ENCODE data around the gene OAF. TPM values are rescaled to one million over a fixed set of nuclear protein-coding genes. Genes with fewer than 3 reads are reported as not detected.
"Not testable (repeated sequence)": the region's sequence is repeated elsewhere in the genome, so short reads cannot be mapped to it uniquely, and the experiment has no call there.

Gene OAF
- total and polyA plus RNA-seq, 2 donors = 25.5 to 50.2 TPM

DNA sequence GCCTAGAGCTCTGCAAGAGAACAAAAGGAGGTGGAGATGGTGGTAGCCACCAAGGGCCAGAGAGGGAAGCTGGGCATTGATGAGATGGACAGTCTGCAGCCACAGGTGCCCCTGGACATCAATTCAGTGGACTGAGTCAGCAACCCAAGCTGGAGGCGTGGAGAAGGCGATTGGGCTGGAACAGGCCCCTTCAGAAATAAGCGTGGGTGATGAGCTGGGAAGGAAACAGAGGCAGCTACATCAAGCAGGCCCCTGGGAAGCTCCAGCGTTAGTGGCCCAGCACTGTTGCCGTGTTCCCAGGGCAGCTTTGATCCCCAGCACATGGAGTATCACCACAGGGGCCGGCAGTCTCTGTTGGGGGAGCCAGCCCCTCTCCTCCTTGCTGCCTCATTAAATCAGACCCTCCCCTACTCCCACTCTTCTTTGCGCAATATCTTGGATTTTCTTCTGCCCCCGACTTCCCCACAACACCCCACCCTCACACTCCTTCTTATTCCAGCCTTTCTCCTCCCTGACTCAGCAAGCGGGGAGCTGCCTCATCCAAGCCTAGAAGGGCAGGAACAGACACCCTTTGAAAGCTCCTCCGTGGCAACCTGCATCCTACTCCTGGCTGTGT is 31.7 kb upstream of the OAF start:
- WGBS = 79% methylated on average over 10 of the region's 10 CpGs
- DNase-seq (ENCODE audit: extremely low spot score) = no peak
- no peaks in the 10 kb centered on the region for H3K4me1 ChIP-seq (ENCODE audit: insufficient read depth)
- no peak overlapping the region for H3K4me3 ChIP-seq (ENCODE audit: low read depth, low read length)
- no peaks in the 10 kb centered on the region for H3K36me3 ChIP-seq (ENCODE audit: insufficient read depth)
- no peak overlapping the region for H3K27ac ChIP-seq (ENCODE audit: low read depth)

DNA sequence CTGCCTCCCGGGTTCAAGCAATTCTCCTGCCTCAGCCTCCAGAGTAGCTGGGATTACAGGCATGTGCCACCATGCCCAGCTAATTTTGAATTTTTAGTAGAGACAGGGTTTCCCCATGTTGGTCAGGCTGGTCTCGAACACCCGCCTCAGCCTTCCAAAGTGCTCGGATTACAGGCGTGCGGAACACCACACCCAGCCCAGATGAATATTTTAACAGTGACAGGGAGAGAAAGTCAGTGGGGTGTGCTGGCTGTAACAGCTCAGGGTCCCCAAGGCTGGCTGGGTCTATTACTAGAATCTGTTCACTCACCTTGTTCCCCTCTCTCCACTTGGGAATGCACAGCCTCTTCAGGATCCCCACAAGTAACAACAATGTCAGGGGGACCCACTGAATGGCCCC is 30.8 kb upstream of the OAF start:
- WGBS = 81% methylated on average over 6 of the region's 6 CpGs
- H3K27ac ChIP-seq (ENCODE audit: low read depth); DNase-seq (ENCODE audit: extremely low spot score): not testable (repeated sequence)

DNA sequence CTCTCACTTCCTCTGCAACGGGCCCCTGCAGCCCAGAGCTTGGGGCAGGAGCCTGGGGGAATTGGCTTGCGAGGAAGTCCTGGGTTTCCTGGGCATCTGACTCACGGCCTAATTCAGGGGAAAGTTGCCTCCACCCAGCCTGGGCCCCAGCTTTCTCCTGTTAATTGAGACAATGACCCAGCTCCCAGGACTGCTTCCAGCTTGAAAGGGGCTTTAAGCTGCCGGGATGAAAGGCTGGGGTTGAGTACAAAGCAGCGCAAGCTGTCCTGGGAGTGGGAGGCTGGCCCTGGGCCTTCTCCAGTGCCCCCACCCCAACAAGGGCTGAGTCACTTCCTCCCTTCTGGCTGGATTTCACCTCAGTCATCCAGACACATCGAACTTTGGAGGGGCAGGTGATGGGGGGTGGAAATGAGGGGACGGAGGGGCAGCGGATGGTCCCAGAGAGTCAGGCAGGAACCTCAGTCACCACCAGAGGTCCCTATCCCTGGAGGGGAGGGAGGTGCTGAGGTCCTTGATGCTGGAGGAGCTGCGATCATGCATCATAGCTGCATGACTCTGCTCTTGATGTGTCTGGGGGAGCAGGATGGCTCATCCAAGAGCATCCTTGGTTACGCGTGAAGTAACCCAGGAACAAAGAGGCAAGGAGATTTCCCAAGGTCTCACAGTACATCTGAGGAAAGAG is 30.1 kb upstream of the OAF start:
- no peak overlapping the region for H3K27ac ChIP-seq (ENCODE audit: low read depth)
- DNase-seq (ENCODE audit: extremely low spot score) = no peak
- H3K4me1 ChIP-seq (ENCODE audit: insufficient read depth) = no peaks in the 10 kb centered on the region
- no peak overlapping the region for H3K4me3 ChIP-seq (ENCODE audit: low read depth, low read length)
- WGBS = 56% methylated on average over 11 of the region's 11 CpGs
- no peaks in the 10 kb centered on the region for H3K36me3 ChIP-seq (ENCODE audit: insufficient read depth)

More for the DNA sequence above, 30.8 kb upstream of the OAF start:
- H3K36me3 ChIP-seq (ENCODE audit: insufficient read depth); H3K4me1 ChIP-seq (ENCODE audit: insufficient read depth); H3K4me3 ChIP-seq (ENCODE audit: low read depth, low read length): not testable (repeated sequence)

DNA sequence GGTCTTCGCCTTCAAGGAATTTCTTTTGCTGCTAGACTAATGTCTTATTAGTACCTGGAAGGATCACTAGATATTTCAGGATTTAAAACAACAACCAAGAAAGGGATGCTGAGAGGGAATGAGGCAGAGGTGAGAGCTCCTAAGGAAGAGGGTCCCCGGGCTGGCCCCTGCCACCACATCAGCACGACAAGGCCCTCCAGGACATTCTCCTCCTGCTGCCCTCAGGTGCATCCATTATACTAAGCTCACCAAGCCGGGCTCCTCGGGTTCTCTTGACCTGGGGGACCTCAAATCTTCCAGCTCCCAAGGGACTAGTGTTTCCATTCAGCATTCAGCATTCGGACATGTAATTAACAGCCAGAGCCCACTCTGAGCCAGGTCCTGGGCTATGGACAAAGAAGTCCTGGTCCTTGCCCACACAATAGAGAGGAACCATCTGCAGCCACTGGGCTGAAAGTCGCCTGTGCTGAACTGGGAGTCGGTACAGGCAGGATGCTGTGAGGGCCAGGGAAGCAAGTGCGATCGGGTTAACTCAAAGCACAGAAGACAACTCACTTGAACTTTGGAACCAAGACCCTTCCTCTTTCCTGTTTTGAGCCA is 29.4 kb upstream of the OAF start:
- H3K4me1 ChIP-seq (ENCODE audit: insufficient read depth) = no peaks in the 10 kb centered on the region
- DNase-seq (ENCODE audit: extremely low spot score) = no peak
- H3K27ac ChIP-seq (ENCODE audit: low read depth) = no peak overlapping the region
- no peak overlapping the region for H3K4me3 ChIP-seq (ENCODE audit: low read depth, low read length)
- no peaks in the 10 kb centered on the region for H3K36me3 ChIP-seq (ENCODE audit: insufficient read depth)
- 86% methylated on average over 10 of the region's 10 CpGs for WGBS

DNA sequence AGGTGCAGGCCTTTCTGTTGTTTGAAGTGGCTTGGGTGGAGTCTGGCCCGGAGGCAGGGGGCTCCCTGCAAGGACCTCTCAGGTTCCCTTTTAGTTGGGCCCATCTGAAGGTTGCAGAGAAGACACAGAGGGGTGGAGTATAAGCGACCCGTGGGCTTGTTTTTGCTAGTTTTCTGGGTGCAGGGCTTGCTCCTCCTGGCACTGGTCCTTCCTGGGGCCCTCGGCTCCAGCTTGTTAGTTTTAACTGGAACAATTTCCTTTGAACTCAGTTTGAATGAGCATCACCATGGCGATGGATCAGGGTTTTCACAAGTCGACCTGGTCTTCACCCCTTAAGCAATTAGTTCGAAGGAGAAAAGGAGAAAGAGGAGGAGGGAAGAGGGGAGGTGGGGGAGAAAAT is 28.5 kb upstream of the OAF start:
- H3K4me1 ChIP-seq (ENCODE audit: insufficient read depth) = no peaks in the 10 kb centered on the region
- no peaks in the 10 kb centered on the region for H3K36me3 ChIP-seq (ENCODE audit: insufficient read depth)
- DNase-seq (ENCODE audit: extremely low spot score) = no peak
- no peak overlapping the region for H3K4me3 ChIP-seq (ENCODE audit: low read depth, low read length)
- 60% methylated on average over 7 of the region's 7 CpGs for WGBS
- H3K27ac ChIP-seq (ENCODE audit: low read depth) = peak overlapping the region; percentile 13

DNA sequence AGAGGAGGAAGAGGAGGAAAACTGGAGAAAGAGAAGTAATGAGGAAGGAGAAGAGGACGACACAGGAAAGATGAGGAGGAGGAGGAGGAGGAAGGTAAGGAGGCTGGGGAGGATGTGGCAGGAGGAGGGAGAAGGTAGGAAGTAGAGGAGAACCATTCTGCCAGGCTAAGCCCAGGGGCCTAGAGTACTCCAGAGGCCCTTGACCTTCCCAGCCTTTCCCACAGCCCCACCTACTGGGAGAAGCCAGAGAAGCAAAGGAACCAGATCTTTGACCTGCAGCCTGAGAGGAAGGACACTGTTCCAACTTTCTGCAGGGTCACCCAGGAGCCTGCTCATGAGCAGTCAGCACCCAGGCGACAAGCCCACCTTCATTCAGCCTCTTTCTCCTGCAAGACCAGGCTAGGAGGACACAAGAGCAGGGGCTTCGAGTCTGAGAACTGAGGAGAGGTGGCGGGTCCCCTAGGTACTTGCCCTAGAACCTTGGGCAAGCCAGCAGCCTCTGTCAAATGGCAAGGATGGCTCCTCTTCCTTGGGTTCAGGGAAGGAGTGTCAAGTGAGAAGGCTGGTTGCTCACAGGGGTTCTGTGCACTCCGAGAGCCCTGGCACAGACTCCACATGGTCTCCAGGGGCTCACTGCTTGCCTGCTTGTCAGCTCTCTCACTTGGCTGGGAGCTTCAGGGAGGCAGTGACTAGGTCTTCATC is 27.9 kb upstream of the OAF start:
- peak overlapping the region; percentile 13 for H3K27ac ChIP-seq (ENCODE audit: low read depth)
- no peak for DNase-seq (ENCODE audit: extremely low spot score)
- no peak overlapping the region for H3K4me3 ChIP-seq (ENCODE audit: low read depth, low read length)
- whole genome bisulfite sequencing = 82% methylated on average over 5 of the region's 5 CpGs
- no peaks in the 10 kb centered on the region for H3K36me3 ChIP-seq (ENCODE audit: insufficient read depth)
- H3K4me1 ChIP-seq (ENCODE audit: insufficient read depth) = no peaks in the 10 kb centered on the region

DNA sequence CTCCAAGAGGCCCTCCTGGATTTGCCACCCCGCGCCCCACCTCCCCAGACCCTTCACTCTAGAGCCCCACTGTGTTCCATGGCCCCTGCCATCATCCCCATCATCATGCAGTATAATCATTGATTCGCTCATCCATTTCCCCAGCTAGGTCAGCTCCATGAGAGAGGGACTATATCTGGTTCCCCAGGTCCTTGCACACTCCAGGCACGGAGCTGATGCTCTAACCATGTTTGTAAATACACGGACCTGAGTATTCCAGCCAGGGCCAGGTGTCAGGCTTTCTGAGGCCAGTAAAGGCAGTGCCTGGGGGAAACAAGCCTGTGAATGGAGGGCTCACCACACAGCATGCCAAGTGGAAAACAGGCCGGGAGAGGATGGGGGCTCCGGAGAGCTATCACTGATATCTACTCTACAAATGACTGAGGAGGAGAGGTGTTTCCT is 27.1 kb upstream of the OAF start:
- H3K27ac ChIP-seq (ENCODE audit: low read depth) = no peak overlapping the region
- H3K36me3 ChIP-seq (ENCODE audit: insufficient read depth) = no peaks in the 10 kb centered on the region
- H3K4me1 ChIP-seq (ENCODE audit: insufficient read depth) = no peaks in the 10 kb centered on the region
- DNase-seq (ENCODE audit: extremely low spot score) = no peak
- H3K4me3 ChIP-seq (ENCODE audit: low read depth, low read length) = no peak overlapping the region
- 82% methylated on average over 7 of the region's 7 CpGs for WGBS

DNA sequence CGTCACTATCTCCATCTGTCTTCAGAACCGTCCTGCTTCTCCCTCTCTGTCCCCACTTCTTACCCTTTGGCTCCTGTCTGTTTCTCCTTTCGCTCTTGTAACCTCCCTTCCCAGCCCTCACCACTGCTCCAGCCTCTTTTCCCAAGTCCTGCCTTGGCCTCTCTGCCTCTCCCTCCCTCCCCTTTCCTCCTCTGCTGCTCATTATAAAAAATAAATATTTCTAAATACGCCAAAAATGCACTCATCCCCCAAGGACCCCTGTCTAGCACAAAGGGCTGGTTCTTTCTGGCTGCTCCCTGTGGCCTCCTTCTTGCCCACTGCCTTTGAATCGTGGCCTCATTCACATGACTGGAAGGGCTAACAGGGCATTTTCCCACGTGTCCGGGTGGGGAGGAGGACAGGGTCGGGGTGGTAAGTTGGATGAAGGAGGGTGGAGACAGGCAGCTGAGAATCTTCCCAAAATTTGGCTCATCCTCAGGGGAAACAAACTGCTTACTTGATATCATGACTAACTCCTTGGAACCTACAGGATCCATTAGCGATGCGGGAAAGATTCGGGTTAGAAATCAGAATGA is 26.4 kb upstream of the OAF start:
- Histone ChIP-seq H3K4me1 (ENCODE audit: insufficient read depth) (no peaks in the 10 kb centered on the region), H3K27ac (ENCODE audit: low read depth) (peak overlapping the region; percentile 49), H3K4me3 (ENCODE audit: low read depth, low read length) (no peak overlapping the region), H3K36me3 (ENCODE audit: insufficient read depth) (no peaks in the 10 kb centered on the region)
- no peak for DNase-seq (ENCODE audit: extremely low spot score)
- WGBS = 60% methylated on average over 11 of the region's 11 CpGs

DNA sequence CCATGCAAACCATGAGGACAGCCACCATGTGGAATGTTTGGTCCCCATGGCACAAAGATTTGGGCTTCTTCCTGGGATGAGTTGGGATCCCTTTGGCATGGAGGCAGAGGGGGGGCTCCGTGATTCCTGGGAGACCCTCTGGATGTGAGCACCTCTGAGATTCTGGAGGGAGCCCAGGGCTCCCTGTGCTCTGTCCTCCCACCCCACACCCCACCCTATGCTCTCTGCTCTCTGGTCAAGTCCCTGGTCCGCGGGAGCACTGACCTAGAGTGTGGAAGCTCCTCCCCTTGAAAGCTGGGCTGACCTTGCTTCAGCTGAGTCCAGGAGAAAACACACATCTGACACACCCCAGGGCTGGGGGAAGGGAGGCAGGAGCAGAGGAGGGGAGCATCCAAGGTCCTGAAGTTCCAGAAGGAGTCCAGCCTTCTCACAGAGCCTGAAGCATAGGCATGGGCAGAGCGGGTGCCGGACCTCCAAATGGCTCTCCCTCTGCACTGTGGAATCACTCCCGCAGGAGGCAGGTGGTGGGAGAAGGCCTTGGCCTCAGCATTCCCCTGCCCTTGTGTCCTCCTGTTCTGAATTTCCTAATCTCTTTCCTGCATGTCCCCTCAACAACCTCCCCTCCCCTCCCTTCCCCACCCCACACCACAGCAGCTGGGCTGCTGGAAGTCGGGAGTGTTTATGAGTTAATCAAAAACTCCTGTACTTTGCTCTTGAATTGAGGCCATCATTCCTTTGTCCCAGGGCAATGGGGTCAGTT is 25.7 kb upstream of the OAF start:
- H3K4me1 ChIP-seq (ENCODE audit: insufficient read depth) = no peaks in the 10 kb centered on the region
- 35% methylated on average over 7 of the region's 7 CpGs for WGBS
- peak overlapping the region; percentile 49 for H3K27ac ChIP-seq (ENCODE audit: low read depth)

DNA sequence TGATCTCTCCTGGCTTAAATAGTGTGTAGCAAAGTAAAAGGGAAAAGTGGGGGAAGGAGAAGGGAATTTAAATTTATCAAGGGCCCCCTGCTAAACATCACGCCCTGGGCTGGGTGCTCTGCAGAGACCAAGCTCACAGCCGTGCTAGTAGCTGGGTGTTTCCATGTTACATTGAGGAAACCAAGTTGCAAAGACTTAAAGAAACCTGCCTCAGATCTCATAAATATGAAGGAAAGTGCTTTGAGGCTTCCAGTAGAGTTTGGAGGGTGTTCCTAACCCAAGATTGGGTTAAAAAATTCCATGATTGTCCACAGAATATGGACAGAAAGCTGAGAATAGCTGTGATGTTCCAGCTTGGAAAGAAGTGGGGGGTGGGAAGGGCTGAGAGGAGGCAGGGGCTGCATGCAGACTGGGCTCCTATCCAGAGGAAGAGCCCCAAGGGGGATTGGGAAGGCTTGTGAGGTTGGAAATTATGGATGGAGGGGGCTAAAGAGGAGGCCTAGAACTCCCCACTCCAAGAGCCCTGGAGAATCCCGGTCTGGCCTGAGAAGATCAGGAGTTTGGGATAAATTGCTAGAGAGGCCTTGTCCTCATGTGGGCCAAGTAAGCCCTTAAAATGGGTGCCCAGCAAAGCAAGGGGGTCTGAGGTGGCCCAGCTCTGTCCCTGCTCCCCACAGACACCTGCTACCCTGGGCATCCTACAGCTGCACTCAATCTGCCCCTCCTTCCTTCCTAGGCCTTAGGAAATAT is 25.0 kb upstream of the OAF start:
- no peaks in the 10 kb centered on the region for H3K36me3 ChIP-seq (ENCODE audit: insufficient read depth)
- WGBS = 50% methylated on average over 3 of the region's 3 CpGs
- no peaks in the 10 kb centered on the region for H3K4me1 ChIP-seq (ENCODE audit: insufficient read depth)
- H3K27ac ChIP-seq (ENCODE audit: low read depth) = no peak overlapping the region
- DNase-seq (ENCODE audit: extremely low spot score) = peak; percentile 69
- H3K4me3 ChIP-seq (ENCODE audit: low read depth, low read length) = no peak overlapping the region

More for the DNA sequence above, 25.7 kb upstream of the OAF start:
- DNase-seq (ENCODE audit: extremely low spot score) = no peak
- Histone ChIP-seq H3K36me3 (ENCODE audit: insufficient read depth) (no peaks in the 10 kb centered on the region), H3K4me3 (ENCODE audit: low read depth, low read length) (no peak overlapping the region)

DNA sequence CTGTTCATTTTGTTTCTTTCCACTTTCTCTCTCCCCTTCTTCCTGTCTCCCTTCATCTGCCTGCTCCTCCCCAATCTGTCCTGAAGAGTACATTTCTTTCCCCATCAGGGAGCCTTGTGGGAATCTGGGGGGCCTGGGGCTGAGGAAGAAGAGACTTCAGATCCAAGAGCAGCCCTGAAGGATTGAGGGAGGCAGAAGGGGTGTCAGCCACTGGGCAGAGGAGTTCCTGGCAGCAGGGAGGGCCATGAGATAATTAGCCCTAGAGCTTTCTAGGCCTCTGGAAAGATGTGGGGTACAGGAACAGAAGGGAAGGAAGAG is 24.4 kb upstream of the OAF start:
- Histone ChIP-seq H3K4me3 (ENCODE audit: low read depth, low read length) (no peak overlapping the region), H3K27ac (ENCODE audit: low read depth) (peak overlapping the region; percentile 48), H3K4me1 (ENCODE audit: insufficient read depth) (no peaks in the 10 kb centered on the region), H3K36me3 (ENCODE audit: insufficient read depth) (no peaks in the 10 kb centered on the region)
- DNase-seq (ENCODE audit: extremely low spot score) = no peak

DNA sequence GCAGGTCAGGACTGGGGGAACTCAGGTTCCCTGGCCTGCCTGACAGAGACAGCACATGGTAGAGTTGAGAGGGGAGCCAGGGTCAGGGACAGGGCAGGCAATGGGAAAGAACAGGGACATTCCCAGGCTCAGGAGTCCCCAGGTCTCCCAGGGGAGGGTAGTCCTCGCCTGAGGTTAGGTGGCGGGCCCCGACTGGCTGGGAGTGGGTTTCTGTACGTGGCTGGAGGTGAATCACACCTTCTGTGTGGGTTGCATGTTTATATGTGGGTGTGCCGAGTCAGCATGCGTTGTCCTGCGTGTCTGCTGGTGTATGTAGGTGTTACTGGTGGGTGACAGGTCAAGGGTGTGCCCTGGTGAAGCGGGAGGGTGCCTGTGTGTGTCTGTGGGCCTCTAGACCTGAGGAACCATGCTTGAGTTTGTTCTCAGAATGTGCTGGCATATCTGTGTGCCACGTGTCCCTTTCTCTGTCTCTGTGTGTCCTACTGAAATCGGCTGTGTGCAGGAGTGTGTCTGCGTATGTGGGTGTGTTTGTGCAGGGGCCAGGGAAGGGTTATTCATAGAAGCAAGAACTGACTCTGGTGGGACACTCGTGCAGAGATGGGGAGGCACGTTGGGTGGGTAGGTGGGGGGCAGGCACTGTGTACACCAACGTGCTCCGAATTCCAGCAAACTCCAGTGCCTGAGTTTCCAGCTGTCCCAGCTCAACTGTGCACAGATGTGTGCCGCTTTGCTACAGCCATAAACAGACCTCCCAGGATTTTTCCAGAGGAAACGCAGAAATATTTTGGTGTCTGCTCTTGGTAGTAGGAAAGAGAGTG is 23.8 kb upstream of the OAF start:
- no peaks in the 10 kb centered on the region for H3K4me1 ChIP-seq (ENCODE audit: insufficient read depth)
- H3K27ac ChIP-seq (ENCODE audit: low read depth) = peak overlapping the region; percentile 66
- DNase-seq (ENCODE audit: extremely low spot score) = no peak
- no peaks in the 10 kb centered on the region for H3K36me3 ChIP-seq (ENCODE audit: insufficient read depth)
- WGBS = 47% methylated on average over 17 of the region's 17 CpGs
- H3K4me3 ChIP-seq (ENCODE audit: low read depth, low read length) = no peak overlapping the region
